Measurements from ENCODE around the gene KLLN. TPM values are rescaled to one million over a fixed set of nuclear protein-coding genes. Genes with fewer than 3 reads are reported as not detected.

Gene KLLN
- total RNA-seq, 1 experiment from 2014 or later, result 0.15 TPM

DNA sequence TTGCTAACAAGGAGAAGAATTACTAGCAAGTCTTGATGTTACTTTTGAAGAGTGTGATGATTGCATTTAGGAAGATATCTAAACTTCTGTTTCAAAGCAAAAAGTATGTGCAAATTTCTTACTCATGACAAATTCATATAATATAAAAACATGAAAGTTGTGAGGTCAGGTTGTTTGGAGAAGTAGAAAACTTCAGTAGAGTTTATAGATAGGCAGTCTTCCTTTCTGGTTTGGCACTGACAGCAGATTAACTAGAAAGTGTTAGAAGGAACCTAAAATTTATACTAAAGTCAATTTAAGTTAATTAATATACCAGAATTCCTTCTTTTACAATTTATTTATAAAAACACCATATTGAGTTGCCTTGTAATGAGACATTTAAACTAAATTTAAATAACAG lies 17.0 kb upstream of the KLLN start:
- Histone ChIP-seq H2AFZ (ENCODE audit: low read length) (no peak overlapping the region), H3K27me3 (ENCODE audit: low read length) (no peaks in the 10 kb centered on the region), H3K9me3 (ENCODE audit: low read length) (no peaks in the 10 kb centered on the region), H3K4me3 (ENCODE audit: low read length) (no peak overlapping the region), H4K20me1 (ENCODE audit: low read length) (no peaks in the 10 kb centered on the region), H3K27ac (ENCODE audit: low read length) (no peak overlapping the region), H3K9me2 (replicated peaks; ENCODE audit: low read length) (no peaks in the 10 kb centered on the region), H3K36me3 (ENCODE audit: low read depth, low read length) (peaks cover 11% of the 10 kb centered on the region; the same call in 1 of the 2 replicates), H3K4me2 (ENCODE audit: low read length) (no peak overlapping the region), H3K79me2 (ENCODE audit: low read length) (peaks cover 76% of the 10 kb centered on the region), H3K9ac (ENCODE audit: low read length) (no peak overlapping the region), H3F3A (ENCODE audit: low read length, unreplicated experiment) (no peaks in the 10 kb centered on the region), H3K4me1 (ENCODE audit: insufficient read depth, low read length) (no peaks in the 10 kb centered on the region)
- intact Hi-C loops (cut with micrococcal nuclease), result no loop called here
- no peak for DNase-seq
- ChIA-PET CTCF (no interaction called here), POLR2A (ENCODE audit: unreplicated experiment) (no interaction called here)
- no peak for ATAC-seq
- no TSS peak for BruUV-seq (replicated peaks)
- no peak for TF ChIP-seq EZH2 (IDR thresholded peaks at IDR 0.05; ENCODE audit: low read length, unreplicated experiment)
- TF ChIP-seq EZH2phosphoT487 (IDR thresholded peaks at IDR 0.05; ENCODE audit: borderline replicate concordance, low read length), result no peak
- TF ChIP-seq, protein P1, sequence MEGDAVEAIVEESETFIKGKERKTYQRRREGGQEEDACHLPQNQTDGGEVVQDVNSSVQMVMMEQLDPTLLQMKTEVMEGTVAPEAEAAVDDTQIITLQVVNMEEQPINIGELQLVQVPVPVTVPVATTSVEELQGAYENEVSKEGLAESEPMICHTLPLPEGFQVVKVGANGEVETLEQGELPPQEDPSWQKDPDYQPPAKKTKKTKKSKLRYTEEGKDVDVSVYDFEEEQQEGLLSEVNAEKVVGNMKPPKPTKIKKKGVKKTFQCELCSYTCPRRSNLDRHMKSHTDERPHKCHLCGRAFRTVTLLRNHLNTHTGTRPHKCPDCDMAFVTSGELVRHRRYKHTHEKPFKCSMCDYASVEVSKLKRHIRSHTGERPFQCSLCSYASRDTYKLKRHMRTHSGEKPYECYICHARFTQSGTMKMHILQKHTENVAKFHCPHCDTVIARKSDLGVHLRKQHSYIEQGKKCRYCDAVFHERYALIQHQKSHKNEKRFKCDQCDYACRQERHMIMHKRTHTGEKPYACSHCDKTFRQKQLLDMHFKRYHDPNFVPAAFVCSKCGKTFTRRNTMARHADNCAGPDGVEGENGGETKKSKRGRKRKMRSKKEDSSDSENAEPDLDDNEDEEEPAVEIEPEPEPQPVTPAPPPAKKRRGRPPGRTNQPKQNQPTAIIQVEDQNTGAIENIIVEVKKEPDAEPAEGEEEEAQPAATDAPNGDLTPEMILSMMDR (conservative IDR thresholded peaks at IDR 0.05; ENCODE audit: low read depth, low read length), result no peak

DNA sequence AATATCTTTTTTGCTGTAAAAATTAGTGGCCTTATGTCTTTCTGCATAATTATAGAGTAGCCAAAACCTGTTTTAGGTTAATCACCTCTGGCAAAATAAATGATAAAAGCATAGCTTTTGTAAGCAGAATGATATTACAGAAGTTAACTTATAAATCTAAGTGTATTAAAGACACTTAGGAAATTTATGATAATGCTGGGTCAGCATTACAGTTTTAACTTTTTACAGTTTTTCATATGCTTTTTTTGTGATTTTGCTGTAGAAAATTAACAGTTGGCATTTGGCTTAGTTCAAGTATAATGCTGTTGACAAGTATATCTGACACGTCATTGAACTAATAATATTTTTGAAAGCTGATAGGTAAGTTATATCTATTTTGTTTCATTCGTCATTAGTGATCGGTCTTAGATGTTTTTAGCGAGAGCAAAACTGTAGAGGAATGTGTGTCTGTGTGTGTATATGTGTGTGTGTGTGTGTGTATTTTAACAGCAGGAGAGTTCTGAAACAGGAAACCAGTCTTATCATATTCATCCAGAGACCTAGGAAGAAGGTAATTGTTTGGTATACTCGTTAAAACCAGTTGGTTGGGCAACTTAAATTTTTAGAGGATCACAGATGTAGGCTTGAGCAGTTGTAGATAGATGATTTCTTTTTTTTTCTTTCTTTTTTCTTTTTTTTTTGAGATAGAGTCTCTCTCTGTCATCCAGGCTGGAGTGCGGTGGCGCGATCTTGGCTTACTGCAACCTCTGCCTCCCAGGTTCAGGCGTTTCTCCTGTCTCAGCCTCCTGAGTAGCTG lies 15.5 kb upstream of the KLLN start:
- Histone ChIP-seq H3F3A (ENCODE audit: low read length, unreplicated experiment) (no peaks in the 10 kb centered on the region), H3K9me3 (ENCODE audit: low read length) (no peaks in the 10 kb centered on the region), H3K9me2 (replicated peaks; ENCODE audit: low read length) (no peaks in the 10 kb centered on the region), H3K9ac (ENCODE audit: low read length) (no peak overlapping the region), H3K4me1 (ENCODE audit: insufficient read depth, low read length) (no peaks in the 10 kb centered on the region), H4K20me1 (ENCODE audit: low read length) (no peaks in the 10 kb centered on the region), H3K4me2 (ENCODE audit: low read length) (no peak overlapping the region), H3K79me2 (ENCODE audit: low read length) (peaks cover 83% of the 10 kb centered on the region), H2AFZ (ENCODE audit: low read length) (no peak overlapping the region), H3K27ac (ENCODE audit: low read length) (no peak overlapping the region), H3K27me3 (ENCODE audit: low read length) (no peaks in the 10 kb centered on the region), H3K4me3 (ENCODE audit: low read length) (no peak overlapping the region), H3K36me3 (ENCODE audit: low read depth, low read length) (peaks cover 11% of the 10 kb centered on the region; the same call in 1 of the 2 replicates)
- TF ChIP-seq EZH2 (IDR thresholded peaks at IDR 0.05; ENCODE audit: low read length, unreplicated experiment) (no peak), EZH2phosphoT487 (IDR thresholded peaks at IDR 0.05; ENCODE audit: borderline replicate concordance, low read length) (no peak)
- TF ChIP-seq, protein P1 (conservative IDR thresholded peaks at IDR 0.05; ENCODE audit: low read depth, low read length), result no peak
- ATAC-seq (no peak), DNase-seq (no peak)
- CTCF ChIA-PET, result no interaction called here
- POLR2A ChIA-PET (ENCODE audit: unreplicated experiment), result no interaction called here
- intact Hi-C loops (cut with micrococcal nuclease), result no loop called here
- no TSS peak for BruUV-seq (replicated peaks)

DNA sequence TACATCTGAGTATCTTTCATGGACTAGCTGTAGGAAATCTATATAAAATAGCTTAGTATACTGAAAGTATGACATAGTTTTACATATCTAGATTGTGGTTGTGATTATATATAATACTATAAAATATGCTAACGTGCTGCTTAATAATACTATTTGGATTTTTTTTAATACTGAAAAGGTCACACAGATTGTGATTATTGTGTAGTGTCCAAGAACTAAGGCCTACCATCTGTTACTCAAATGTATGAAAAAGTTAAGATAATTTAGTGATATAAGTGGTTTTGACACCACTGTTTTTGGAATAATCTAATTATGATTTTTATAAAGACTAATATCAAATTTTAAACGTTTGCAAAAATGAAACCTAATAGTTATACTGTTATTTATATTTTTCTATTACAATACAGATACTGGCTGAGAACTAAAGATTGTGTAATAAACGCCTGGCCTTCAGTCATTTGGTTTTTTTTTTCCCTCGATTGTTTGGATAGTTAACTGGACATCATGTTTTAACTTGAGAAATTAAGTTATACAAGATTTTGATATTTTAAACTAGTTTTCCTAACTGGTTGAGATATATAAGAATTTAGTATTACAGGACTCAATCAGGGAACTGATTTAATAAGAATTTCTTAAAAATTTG lies 12.7 kb upstream of the KLLN start:
- no peaks in the 10 kb centered on the region for H3K9me2 ChIP-seq (replicated peaks; ENCODE audit: low read length)
- peaks cover 10% of the 10 kb centered on the region; the same call in 1 of the 2 replicates for H3K36me3 ChIP-seq (ENCODE audit: low read depth, low read length)
- no TSS peak for BruUV-seq (replicated peaks)
- no peak overlapping the region for H3K9ac ChIP-seq (ENCODE audit: low read length)
- no peak overlapping the region for H3K27ac ChIP-seq (ENCODE audit: low read length)
- H3K4me3 ChIP-seq (ENCODE audit: low read length), result no peak overlapping the region
- no peaks in the 10 kb centered on the region for H3K9me3 ChIP-seq (ENCODE audit: low read length)
- intact Hi-C loops (cut with micrococcal nuclease), result no loop called here
- ChIA-PET POLR2A (ENCODE audit: unreplicated experiment) (no interaction called here), CTCF (no interaction called here)
- H3K79me2 ChIP-seq (ENCODE audit: low read length), result peaks cover 91% of the 10 kb centered on the region
- ATAC-seq, result no peak
- no peak for DNase-seq
- no peaks in the 10 kb centered on the region for H3K27me3 ChIP-seq (ENCODE audit: low read length)
- no peaks in the 10 kb centered on the region for H3K4me1 ChIP-seq (ENCODE audit: insufficient read depth, low read length)
- no peak overlapping the region for H2AFZ ChIP-seq (ENCODE audit: low read length)
- no peak for TF ChIP-seq EZH2 (IDR thresholded peaks at IDR 0.05; ENCODE audit: low read length, unreplicated experiment)
- TF ChIP-seq, protein P1 (conservative IDR thresholded peaks at IDR 0.05; ENCODE audit: low read depth, low read length), result no peak
- no peak for TF ChIP-seq EZH2phosphoT487 (IDR thresholded peaks at IDR 0.05; ENCODE audit: borderline replicate concordance, low read length)
- no peaks in the 10 kb centered on the region for H4K20me1 ChIP-seq (ENCODE audit: low read length)
- no peaks in the 10 kb centered on the region for H3F3A ChIP-seq (ENCODE audit: low read length, unreplicated experiment)
- no peak overlapping the region for H3K4me2 ChIP-seq (ENCODE audit: low read length)

All from PC-3 (cell line).